Heart left ventricle (tissue), 13 donors: Measurements from ENCODE around the gene ZNF776.

Source experiments
- CTCF ChIP-seq, 12 donors: fragments of 200-600 bp; sonication (generic) in 4 of 12; IDR thresholded peaks; one replicate each; pipeline versions ENCODE4 v1.5.0 to v1.8.0; 2018 to 2022; ENCODE audit warnings: antibody characterized with exemption in 12 of 12, mild to moderate bottlenecking in 5 of 12
- POLR2A ChIP-seq, 2 donors: fragments of 450-650 bp; IDR thresholded peaks; one replicate each; pipeline ENCODE4 v1.6.1; 2017; ENCODE audit warnings: antibody characterized with exemption in 2 of 2, mild to moderate bottlenecking in 2 of 2, moderate library complexity in 2 of 2
- donor health status: ischemic (EF 13 %, LVEDD 7.1; RV severe dilation, severe dysfunction).
- donor health status: DM: no; HTN: yes; CAD: no.
- donor health status: DM: no; HTN: no; CAD: no.
- donor health status: ischemic (EF 25% LVEDD 6.9; RV normal size, moderate dysfunction).
- donor health status: ischemic (EF 25% LVEDD 5.7; RV mildly dilated, moderate dysfunction).
- donor health status: ischemic (EF 35%, LVEDD 5.7; RV mildly dilated, moderate dysfunction).
- donor health status: nonischemic (EF 11% LVEDD 7.7; RV severe dilation, severe dysfunction).
- donor health status: DM: yes; HTN: yes; CAD: no.
- donor health status: PGD.
- donor health status: ischemic (EF 29% LVEDD 5.4; RV normal size, mild dysfunction).
- donor health status: nonischemic (EF 23%, LVEDD 6.1; RV moderate dilation, normal function).

GRCh38 chr19:57789288-57789687 is 42.7 kb downstream of the ZNF776 start:
- no peak for TF ChIP-seq CTCF (IDR thresholded peaks at IDR 0.05)
- no peak for TF ChIP-seq POLR2A (IDR thresholded peaks at IDR 0.05)
